ENCODE data around the gene CYP26B1. TPM values are rescaled to one million over a fixed set of nuclear protein-coding genes. Genes with fewer than 3 reads are reported as not detected.

CYP26B1 gene
- total RNA-seq, 2 donors from 2014 or later, result 1.0 to 1.9 TPM

DNA sequence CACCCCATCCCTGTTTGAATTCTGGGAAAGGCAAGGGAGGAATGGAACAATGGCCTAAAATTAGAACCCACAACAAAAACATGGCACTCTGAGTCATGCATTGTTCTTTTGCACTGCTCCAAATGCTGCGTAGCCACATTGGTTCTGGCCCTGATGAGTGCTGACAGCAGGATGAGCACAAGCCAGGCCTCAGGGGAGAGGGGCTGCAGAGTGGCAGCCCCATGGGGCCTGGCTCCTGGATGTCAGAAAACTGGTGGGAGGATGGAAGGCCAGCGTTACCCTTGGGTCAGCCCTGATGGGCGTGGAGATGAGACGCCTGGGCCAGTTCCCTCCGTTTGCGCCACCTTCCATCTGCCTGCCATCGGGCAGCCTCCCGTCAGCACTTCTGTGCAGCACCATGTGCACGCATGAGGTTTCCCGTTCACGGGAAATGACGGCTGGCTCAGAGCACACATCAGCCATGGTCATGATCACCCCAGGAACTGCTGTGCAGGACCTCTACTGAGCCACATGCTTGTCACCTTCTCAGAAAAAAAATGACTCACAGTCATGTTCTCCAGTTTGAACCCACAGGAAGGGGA, 65.6 kb downstream of the CYP26B1 start:
- Histone ChIP-seq H3K27me3 (no peaks in the 10 kb centered on the region), H3K27ac (no peak overlapping the region), H3K36me3 (no peaks in the 10 kb centered on the region), H3K4me3 (no peak overlapping the region), H3K4me1 (no peaks in the 10 kb centered on the region), H3K9me3 (no peaks in the 10 kb centered on the region), H3K9ac (ENCODE audit: low read depth in 2 of 2, low read length in 2 of 2) (no peak overlapping the region)
- intact Hi-C loops (cut with DNase I), result no loop called here
- DNase-seq, result no peak
- TF ChIP-seq, protein P1, sequence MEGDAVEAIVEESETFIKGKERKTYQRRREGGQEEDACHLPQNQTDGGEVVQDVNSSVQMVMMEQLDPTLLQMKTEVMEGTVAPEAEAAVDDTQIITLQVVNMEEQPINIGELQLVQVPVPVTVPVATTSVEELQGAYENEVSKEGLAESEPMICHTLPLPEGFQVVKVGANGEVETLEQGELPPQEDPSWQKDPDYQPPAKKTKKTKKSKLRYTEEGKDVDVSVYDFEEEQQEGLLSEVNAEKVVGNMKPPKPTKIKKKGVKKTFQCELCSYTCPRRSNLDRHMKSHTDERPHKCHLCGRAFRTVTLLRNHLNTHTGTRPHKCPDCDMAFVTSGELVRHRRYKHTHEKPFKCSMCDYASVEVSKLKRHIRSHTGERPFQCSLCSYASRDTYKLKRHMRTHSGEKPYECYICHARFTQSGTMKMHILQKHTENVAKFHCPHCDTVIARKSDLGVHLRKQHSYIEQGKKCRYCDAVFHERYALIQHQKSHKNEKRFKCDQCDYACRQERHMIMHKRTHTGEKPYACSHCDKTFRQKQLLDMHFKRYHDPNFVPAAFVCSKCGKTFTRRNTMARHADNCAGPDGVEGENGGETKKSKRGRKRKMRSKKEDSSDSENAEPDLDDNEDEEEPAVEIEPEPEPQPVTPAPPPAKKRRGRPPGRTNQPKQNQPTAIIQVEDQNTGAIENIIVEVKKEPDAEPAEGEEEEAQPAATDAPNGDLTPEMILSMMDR (IDR thresholded peaks at IDR 0.05), result no peak

DNA sequence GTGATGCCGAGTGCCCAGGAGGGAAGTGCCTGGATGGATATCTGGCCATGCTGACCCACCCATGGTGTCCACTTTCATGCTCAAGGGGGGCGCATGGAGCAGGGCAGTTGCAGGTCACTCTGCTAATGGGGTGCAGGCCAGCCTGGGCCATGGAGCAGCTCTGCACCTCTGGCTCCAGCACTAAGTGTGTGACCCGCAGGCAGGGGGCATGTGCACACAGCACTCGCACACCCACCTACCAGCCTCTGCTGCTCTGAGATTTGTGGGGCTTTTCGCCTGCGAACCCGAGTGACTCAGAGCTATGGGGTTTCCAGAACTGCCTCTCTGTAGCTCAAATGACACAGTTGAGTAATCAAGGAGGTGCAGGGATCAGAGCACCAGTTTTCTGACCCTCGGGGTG, 66.2 kb downstream of the CYP26B1 start:
- TF ChIP-seq, protein P1 (IDR thresholded peaks at IDR 0.05), result no peak
- no peak overlapping the region for H3K9ac ChIP-seq (ENCODE audit: low read depth in 2 of 2, low read length in 2 of 2)
- no peak for DNase-seq

DNA sequence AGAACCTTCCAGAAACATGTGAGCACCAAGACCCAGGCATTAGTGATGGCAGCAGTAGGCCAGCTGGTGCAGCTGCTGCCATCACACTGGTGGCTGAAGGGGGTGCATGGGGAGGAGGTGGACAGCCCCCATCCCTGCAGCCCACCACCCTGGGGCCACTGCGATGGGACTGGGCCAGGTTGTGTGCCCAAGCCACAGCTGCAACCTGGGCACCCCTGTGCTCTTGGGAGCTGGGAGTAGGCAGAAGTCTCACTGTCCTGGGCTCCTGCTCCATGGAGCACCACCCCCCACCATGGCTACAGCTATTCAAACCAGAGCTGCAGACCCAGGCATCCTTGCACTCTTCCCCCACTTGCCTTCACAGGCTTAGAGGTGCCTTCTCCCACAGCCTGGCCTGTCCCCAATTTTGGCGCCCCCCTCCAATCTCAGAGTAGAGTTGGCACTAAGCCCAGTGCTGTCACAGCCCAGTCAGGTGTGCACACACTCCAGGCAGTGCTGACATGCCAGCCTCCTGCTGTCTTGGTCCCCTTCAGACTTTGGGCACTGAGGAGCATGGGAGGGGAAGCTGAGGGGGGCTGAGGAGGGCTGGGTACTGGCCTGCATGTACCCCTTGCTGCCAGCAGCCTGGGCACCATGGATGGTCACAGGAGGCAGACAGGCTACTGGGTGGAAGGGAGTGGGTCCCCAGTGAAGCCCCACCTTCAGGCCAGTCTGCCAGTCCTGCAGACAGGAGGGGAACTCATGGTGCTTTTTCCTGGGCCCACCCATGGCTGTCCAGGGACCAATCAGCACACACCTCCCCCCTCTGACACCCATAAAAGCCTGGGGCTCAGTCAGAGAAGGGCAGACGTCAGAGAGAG, 67.1 kb downstream of the CYP26B1 start:
- H3K27me3 ChIP-seq, result no peaks in the 10 kb centered on the region
- no peak overlapping the region for H3K9ac ChIP-seq (ENCODE audit: low read depth in 2 of 2, low read length in 2 of 2)
- no peak overlapping the region for H3K4me3 ChIP-seq
- H3K36me3 ChIP-seq, result no peaks in the 10 kb centered on the region
- DNase-seq, result no peak
- TF ChIP-seq, protein P1 (IDR thresholded peaks at IDR 0.05), result no peak
- no peaks in the 10 kb centered on the region for H3K4me1 ChIP-seq
- H3K9me3 ChIP-seq, result no peaks in the 10 kb centered on the region
- intact Hi-C loops (cut with DNase I), result no loop called here
- H3K27ac ChIP-seq, result no peak overlapping the region

More for the DNA sequence above, 66.2 kb downstream of the CYP26B1 start:
- no peaks in the 10 kb centered on the region for H3K9me3 ChIP-seq
- H3K4me3 ChIP-seq, result no peak overlapping the region
- no peak overlapping the region for H3K27ac ChIP-seq
- intact Hi-C loops (cut with DNase I), result no loop called here
- H3K4me1 ChIP-seq, result no peaks in the 10 kb centered on the region
- no peaks in the 10 kb centered on the region for H3K27me3 ChIP-seq
- no peaks in the 10 kb centered on the region for H3K36me3 ChIP-seq
